HEK293 (cell line): ENCODE measurements around the gene WDR86.

Source experiments
- EGR2 ChIP-seq: fragments of 450-650 bp; formaldehyde crosslinking; IDR thresholded peaks from 2 replicates; pipeline ENCODE4 v1.5.1; 2016; ENCODE audit warnings: low read depth, missing biosample characterization, missing genetic modification characterization
- GLIS1 ChIP-seq: fragments of 450-650 bp; formaldehyde crosslinking; IDR thresholded peaks from 2 replicates; pipeline ENCODE4 v1.5.1; 2016; ENCODE audit warnings: missing biosample characterization, missing genetic modification characterization
- HOXD13 ChIP-seq: sonication (generic); formaldehyde crosslinking; IDR thresholded peaks from 2 replicates; pipeline ENCODE4 v1.8.0; 2022; ENCODE audit warnings: missing genetic modification reagents, borderline replicate concordance
- KLF16 ChIP-seq: fragments of 450-650 bp; formaldehyde crosslinking; IDR thresholded peaks from 2 replicates; pipeline ENCODE4 v1.5.1; 2017; ENCODE audit warnings: missing biosample characterization, missing genetic modification characterization
- KLF8 ChIP-seq: fragments of 450-650 bp; formaldehyde crosslinking; IDR thresholded peaks from 2 replicates; pipeline ENCODE4 v1.5.1; 2016; ENCODE audit warnings: missing biosample characterization, missing genetic modification characterization
- MYNN ChIP-seq: fragments of 450-650 bp; formaldehyde crosslinking; IDR thresholded peaks from 2 replicates; pipeline ENCODE4 v1.5.1; 2016; ENCODE audit warnings: missing biosample characterization, missing genetic modification characterization, borderline replicate concordance
- OSR2 ChIP-seq: fragments of 450-650 bp; formaldehyde crosslinking; IDR thresholded peaks from 2 replicates; pipeline ENCODE4 v1.5.1; 2016; ENCODE audit warnings: missing biosample characterization, missing genetic modification characterization
- SP3 ChIP-seq: fragments of 450-650 bp; formaldehyde crosslinking; IDR thresholded peaks from 2 replicates; pipeline ENCODE4 v1.5.1; 2016; ENCODE audit warnings: missing biosample characterization, missing genetic modification characterization
- ZNF133 ChIP-seq: fragments of 450-650 bp; formaldehyde crosslinking; IDR thresholded peaks from 2 replicates; pipeline ENCODE4 v1.5.1; 2016; ENCODE audit warnings: missing biosample characterization, missing genetic modification characterization
- ZNF138 ChIP-seq: fragments of 450-650 bp; formaldehyde crosslinking; IDR thresholded peaks from 2 replicates; pipeline ENCODE4 v1.5.1; 2016; ENCODE audit warnings: missing biosample characterization, missing genetic modification characterization, borderline replicate concordance
- ZNF169 ChIP-seq: fragments of 450-650 bp; formaldehyde crosslinking; IDR thresholded peaks from 2 replicates; pipeline ENCODE4 v1.5.1; 2016; ENCODE audit warnings: missing biosample characterization, missing genetic modification characterization
- ZNF292 ChIP-seq: fragments of 450-650 bp; formaldehyde crosslinking; IDR thresholded peaks from 2 replicates; pipeline ENCODE4 v1.5.1; 2016; ENCODE audit warnings: low read depth, missing biosample characterization, missing genetic modification characterization, borderline replicate concordance
- ZNF354C ChIP-seq: fragments of 450-650 bp; formaldehyde crosslinking; IDR thresholded peaks from 2 replicates; pipeline ENCODE4 v1.5.1; 2016; ENCODE audit warnings: missing biosample characterization, missing genetic modification characterization, low read depth, borderline replicate concordance
- ZNF366 ChIP-seq: fragments of 450-650 bp; formaldehyde crosslinking; conservative IDR thresholded peaks from 2 replicates; pipeline ENCODE4 v1.5.1; 2016; ENCODE audit warnings: missing biosample characterization, missing genetic modification characterization
- ZNF514 ChIP-seq: fragments of 450-650 bp; formaldehyde crosslinking; IDR thresholded peaks from 2 replicates; pipeline ENCODE4 v1.5.1; 2016; ENCODE audit warnings: missing biosample characterization, missing genetic modification characterization
- ZNF561 ChIP-seq: fragments of 450-650 bp; IDR thresholded peaks from 2 replicates; pipeline ENCODE4 v1.5.1; 2018; ENCODE audit warnings: missing biosample characterization, missing genetic modification characterization, borderline replicate concordance
- ZNF623 ChIP-seq: fragments of 450-650 bp; formaldehyde crosslinking; IDR thresholded peaks from 2 replicates; pipeline ENCODE4 v1.5.1; 2016; ENCODE audit warnings: missing biosample characterization, missing genetic modification characterization
- ZNF677 ChIP-seq: fragments of 450-650 bp; IDR thresholded peaks from 2 replicates; pipeline ENCODE4 v1.5.0; 2018; ENCODE audit warnings: missing biosample characterization, mild to moderate bottlenecking, missing genetic modification characterization, moderate library complexity
- ZNF830 ChIP-seq: fragments of 450-650 bp; IDR thresholded peaks from 2 replicates; pipeline ENCODE4 v1.5.0; 2018; ENCODE audit warnings: missing biosample characterization, missing genetic modification characterization, low read depth, mild to moderate bottlenecking, moderate library complexity
- ZXDB ChIP-seq: fragments of 450-650 bp; formaldehyde crosslinking; IDR thresholded peaks from 2 replicates; pipeline ENCODE4 v1.5.1; 2016; ENCODE audit warnings: missing biosample characterization, missing genetic modification characterization
- TF ChIP-seq, protein P1 (sequence below): fragments of 450-650 bp; formaldehyde crosslinking; IDR thresholded peaks from 2 replicates; pipeline ENCODE4 v1.5.1; 2016; ENCODE audit warnings: missing biosample characterization, missing genetic modification characterization
- TF ChIP-seq, protein P2 (sequence below): fragments of 450-650 bp; formaldehyde crosslinking; IDR thresholded peaks from 2 replicates; pipeline ENCODE4 v1.5.1; 2016; ENCODE audit warnings: missing biosample characterization, missing genetic modification characterization
- TF ChIP-seq, protein P3 (sequence below): fragments of 450-650 bp; formaldehyde crosslinking; IDR thresholded peaks from 2 replicates; pipeline ENCODE4 v1.5.1; 2016; ENCODE audit warnings: missing biosample characterization, missing genetic modification characterization, low read depth
- TF ChIP-seq, protein P4 (sequence below): fragments of 450-650 bp; formaldehyde crosslinking; IDR thresholded peaks from 2 replicates; pipeline ENCODE4 v1.5.1; 2017; ENCODE audit warnings: missing biosample characterization, missing genetic modification characterization
- TF ChIP-seq, protein P5 (sequence below): fragments of 450-650 bp; formaldehyde crosslinking; IDR thresholded peaks from 2 replicates; pipeline ENCODE4 v1.5.1; 2016; ENCODE audit warnings: missing biosample characterization, missing genetic modification characterization
- TF ChIP-seq, protein P6 (sequence below): fragments of 450-650 bp; formaldehyde crosslinking; IDR thresholded peaks from 2 replicates; pipeline ENCODE4 v1.5.1; 2017; ENCODE audit warnings: missing biosample characterization, missing genetic modification characterization
- TF ChIP-seq, protein P7 (sequence below): fragments of 450-650 bp; formaldehyde crosslinking; IDR thresholded peaks from 2 replicates; pipeline ENCODE4 v1.5.1; 2016; ENCODE audit warnings: missing biosample characterization, missing genetic modification characterization

WDR86 gene

DNA sequence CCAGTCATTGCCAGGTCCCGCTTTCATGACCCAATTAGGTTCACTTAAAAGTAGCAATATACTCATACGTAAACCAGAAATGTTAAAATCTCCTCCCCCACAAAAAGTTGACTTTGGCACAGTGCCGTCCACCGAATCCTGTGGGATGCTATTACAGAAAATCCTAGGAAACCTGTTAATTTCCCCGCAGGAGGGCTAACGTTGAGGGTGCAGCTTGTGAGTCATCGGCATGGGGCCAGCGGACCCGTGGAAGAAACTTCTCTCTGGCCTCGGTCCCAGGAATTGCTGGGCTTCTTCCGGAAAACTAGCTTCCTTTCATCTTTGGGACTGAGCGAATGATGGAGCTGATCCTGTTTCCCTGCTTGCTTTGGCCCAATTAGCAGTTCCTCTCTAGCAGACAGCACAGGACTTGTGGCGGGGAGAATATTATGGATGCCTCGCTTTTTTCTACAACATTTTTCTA is 16.6 kb upstream of the WDR86 start (continued):
- no peak for TF ChIP-seq ZNF292
- TF ChIP-seq, protein P1, sequence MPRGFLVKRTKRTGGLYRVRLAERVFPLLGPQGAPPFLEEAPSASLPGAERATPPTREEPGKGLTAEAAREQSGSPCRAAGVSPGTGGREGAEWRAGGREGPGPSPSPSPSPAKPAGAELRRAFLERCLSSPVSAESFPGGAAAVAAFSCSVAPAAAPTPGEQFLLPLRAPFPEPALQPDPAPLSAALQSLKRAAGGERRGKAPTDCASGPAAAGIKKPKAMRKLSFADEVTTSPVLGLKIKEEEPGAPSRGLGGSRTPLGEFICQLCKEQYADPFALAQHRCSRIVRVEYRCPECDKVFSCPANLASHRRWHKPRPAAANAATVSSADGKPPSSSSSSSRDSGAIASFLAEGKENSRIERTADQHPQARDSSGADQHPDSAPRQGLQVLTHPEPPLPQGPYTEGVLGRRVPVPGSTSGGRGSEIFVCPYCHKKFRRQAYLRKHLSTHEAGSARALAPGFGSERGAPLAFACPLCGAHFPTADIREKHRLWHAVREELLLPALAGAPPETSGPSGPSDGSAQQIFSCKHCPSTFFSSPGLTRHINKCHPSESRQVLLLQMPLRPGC (tag by site-specific recombination) = peak; percentile 92
- no peak for TF ChIP-seq ZNF138 (tag by site-specific recombination)
- TF ChIP-seq, protein P2, sequence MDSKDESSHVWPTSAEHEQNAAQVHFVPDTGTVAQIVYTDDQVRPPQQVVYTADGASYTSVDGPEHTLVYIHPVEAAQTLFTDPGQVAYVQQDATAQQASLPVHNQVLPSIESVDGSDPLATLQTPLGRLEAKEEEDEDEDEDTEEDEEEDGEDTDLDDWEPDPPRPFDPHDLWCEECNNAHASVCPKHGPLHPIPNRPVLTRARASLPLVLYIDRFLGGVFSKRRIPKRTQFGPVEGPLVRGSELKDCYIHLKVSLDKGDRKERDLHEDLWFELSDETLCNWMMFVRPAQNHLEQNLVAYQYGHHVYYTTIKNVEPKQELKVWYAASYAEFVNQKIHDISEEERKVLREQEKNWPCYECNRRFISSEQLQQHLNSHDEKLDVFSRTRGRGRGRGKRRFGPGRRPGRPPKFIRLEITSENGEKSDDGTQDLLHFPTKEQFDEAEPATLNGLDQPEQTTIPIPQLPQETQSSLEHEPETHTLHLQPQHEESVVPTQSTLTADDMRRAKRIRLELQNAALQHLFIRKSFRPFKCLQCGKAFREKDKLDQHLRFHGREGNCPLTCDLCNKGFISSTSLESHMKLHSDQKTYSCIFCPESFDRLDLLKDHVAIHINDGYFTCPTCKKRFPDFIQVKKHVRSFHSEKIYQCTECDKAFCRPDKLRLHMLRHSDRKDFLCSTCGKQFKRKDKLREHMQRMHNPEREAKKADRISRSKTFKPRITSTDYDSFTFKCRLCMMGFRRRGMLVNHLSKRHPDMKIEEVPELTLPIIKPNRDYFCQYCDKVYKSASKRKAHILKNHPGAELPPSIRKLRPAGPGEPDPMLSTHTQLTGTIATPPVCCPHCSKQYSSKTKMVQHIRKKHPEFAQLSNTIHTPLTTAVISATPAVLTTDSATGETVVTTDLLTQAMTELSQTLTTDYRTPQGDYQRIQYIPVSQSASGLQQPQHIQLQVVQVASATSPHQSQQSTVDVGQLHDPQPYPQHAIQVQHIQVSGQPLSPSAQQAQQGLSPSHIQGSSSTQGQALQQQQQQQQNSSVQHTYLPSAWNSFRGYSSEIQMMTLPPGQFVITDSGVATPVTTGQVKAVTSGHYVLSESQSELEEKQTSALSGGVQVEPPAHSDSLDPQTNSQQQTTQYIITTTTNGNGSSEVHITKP (tag by site-specific recombination) = peak; percentile 95
- TF ChIP-seq ZNF366 = peak; percentile 99
- TF ChIP-seq, protein P3, sequence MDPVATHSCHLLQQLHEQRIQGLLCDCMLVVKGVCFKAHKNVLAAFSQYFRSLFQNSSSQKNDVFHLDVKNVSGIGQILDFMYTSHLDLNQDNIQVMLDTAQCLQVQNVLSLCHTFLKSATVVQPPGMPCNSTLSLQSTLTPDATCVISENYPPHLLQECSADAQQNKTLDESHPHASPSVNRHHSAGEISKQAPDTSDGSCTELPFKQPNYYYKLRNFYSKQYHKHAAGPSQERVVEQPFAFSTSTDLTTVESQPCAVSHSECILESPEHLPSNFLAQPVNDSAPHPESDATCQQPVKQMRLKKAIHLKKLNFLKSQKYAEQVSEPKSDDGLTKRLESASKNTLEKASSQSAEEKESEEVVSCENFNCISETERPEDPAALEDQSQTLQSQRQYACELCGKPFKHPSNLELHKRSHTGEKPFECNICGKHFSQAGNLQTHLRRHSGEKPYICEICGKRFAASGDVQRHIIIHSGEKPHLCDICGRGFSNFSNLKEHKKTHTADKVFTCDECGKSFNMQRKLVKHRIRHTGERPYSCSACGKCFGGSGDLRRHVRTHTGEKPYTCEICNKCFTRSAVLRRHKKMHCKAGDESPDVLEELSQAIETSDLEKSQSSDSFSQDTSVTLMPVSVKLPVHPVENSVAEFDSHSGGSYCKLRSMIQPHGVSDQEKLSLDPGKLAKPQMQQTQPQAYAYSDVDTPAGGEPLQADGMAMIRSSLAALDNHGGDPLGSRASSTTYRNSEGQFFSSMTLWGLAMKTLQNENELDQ = no peak
- TF ChIP-seq EGR2 (tag by site-specific recombination) = peak; percentile 50; the same call in 1 of the 2 replicates
- no peak for TF ChIP-seq ZNF514 (tag by site-specific recombination)
- TF ChIP-seq, protein P4, sequence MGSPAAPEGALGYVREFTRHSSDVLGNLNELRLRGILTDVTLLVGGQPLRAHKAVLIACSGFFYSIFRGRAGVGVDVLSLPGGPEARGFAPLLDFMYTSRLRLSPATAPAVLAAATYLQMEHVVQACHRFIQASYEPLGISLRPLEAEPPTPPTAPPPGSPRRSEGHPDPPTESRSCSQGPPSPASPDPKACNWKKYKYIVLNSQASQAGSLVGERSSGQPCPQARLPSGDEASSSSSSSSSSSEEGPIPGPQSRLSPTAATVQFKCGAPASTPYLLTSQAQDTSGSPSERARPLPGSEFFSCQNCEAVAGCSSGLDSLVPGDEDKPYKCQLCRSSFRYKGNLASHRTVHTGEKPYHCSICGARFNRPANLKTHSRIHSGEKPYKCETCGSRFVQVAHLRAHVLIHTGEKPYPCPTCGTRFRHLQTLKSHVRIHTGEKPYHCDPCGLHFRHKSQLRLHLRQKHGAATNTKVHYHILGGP (tag by site-specific recombination) = no peak
- peak; percentile 57; the same call in 1 of the 2 replicates for TF ChIP-seq MYNN (tag by site-specific recombination)
- peak; percentile 97 for TF ChIP-seq GLIS1 (tag by site-specific recombination)
- TF ChIP-seq ZNF561 = peak; percentile 83
- TF ChIP-seq SP3 (tag by site-specific recombination) = no peak
- TF ChIP-seq, protein P5, sequence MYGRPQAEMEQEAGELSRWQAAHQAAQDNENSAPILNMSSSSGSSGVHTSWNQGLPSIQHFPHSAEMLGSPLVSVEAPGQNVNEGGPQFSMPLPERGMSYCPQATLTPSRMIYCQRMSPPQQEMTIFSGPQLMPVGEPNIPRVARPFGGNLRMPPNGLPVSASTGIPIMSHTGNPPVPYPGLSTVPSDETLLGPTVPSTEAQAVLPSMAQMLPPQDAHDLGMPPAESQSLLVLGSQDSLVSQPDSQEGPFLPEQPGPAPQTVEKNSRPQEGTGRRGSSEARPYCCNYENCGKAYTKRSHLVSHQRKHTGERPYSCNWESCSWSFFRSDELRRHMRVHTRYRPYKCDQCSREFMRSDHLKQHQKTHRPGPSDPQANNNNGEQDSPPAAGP (tag by site-specific recombination) = no peak; the same call in 1 of the 2 replicates
- TF ChIP-seq ZNF830 (tag by site-specific recombination) = no peak
- TF ChIP-seq KLF16 (tag by site-specific recombination) = no peak
- TF ChIP-seq ZNF623 = no peak
- no peak for TF ChIP-seq ZNF133 (tag by site-specific recombination)
- peak; percentile 91 for TF ChIP-seq ZXDB (tag by site-specific recombination)
- TF ChIP-seq KLF8 (tag by site-specific recombination) = peak; percentile 76
- TF ChIP-seq ZNF354C (tag by site-specific recombination) = no peak
- no peak for TF ChIP-seq HOXD13 (CRISPR knock-in tag)
- TF ChIP-seq ZNF677 (tag by site-specific recombination) = no peak
- TF ChIP-seq, protein P6, sequence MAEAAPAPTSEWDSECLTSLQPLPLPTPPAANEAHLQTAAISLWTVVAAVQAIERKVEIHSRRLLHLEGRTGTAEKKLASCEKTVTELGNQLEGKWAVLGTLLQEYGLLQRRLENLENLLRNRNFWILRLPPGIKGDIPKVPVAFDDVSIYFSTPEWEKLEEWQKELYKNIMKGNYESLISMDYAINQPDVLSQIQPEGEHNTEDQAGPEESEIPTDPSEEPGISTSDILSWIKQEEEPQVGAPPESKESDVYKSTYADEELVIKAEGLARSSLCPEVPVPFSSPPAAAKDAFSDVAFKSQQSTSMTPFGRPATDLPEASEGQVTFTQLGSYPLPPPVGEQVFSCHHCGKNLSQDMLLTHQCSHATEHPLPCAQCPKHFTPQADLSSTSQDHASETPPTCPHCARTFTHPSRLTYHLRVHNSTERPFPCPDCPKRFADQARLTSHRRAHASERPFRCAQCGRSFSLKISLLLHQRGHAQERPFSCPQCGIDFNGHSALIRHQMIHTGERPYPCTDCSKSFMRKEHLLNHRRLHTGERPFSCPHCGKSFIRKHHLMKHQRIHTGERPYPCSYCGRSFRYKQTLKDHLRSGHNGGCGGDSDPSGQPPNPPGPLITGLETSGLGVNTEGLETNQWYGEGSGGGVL (tag by site-specific recombination) = peak; percentile 57; the same call in 1 of the 2 replicates
- TF ChIP-seq, protein P7, sequence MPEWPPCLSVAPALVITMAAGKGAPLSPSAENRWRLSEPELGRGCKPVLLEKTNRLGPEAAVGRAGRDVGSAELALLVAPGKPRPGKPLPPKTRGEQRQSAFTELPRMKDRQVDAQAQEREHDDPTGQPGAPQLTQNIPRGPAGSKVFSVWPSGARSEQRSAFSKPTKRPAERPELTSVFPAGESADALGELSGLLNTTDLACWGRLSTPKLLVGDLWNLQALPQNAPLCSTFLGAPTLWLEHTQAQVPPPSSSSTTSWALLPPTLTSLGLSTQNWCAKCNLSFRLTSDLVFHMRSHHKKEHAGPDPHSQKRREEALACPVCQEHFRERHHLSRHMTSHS (tag by site-specific recombination) = 0 out of 2 replicates have a peak, but pooled peaks have one; percentile 8
- peak; percentile 91 for TF ChIP-seq OSR2 (tag by site-specific recombination)
- TF ChIP-seq ZNF169 (tag by site-specific recombination) = no peak
